Activated naive CD8-positive, alpha-beta T cell treated with anti-CD3 and anti-CD28 coated beads, Interleukin-2, amount 50 U/mL, for 24 hours (primary cell): Measurements from ENCODE around the gene KRI1.

Source experiments
- ATAC-seq: fragments of 150-1000 bp; cut with Tn5 transposase; one replicate; pipeline ENCODE4 v1.10.0; 2021
- DNase-seq: peaks from one replicate; pipeline ENCODE4 v3.0.0; 2021
- H3K27ac Mint-ChIP-seq: one replicate; pipeline ENCODE4 v1.8.0; 2021; ENCODE audit warnings: mild to moderate bottlenecking, mixed read lengths
- H3K27me3 Mint-ChIP-seq: one replicate; pipeline ENCODE4 v1.8.0; 2021; ENCODE audit warnings: mixed read lengths
- H3K36me3 Mint-ChIP-seq: one replicate; pipeline ENCODE4 v1.8.0; 2021; ENCODE audit warnings: low read depth, mixed read lengths
- H3K4me1 Mint-ChIP-seq: one replicate; pipeline ENCODE4 v1.8.0; 2021; ENCODE audit warnings: mixed read lengths
- H3K4me3 Mint-ChIP-seq: one replicate; pipeline ENCODE4 v1.8.0; 2021; ENCODE audit warnings: mild to moderate bottlenecking, moderate library complexity, mixed read lengths
- H3K9me3 Mint-ChIP-seq: one replicate; pipeline ENCODE4 v1.8.0; 2021; ENCODE audit warnings: mixed read lengths

KRI1 gene

GRCh38 chr19:10508707-10509106 lies 57.1 kb downstream of the KRI1 start:
- H3K9me3 Mint-ChIP-seq = no peaks in the 10 kb centered on the region
- peak overlapping the region; percentile 68 for H3K27ac Mint-ChIP-seq
- H3K36me3 Mint-ChIP-seq = no peaks in the 10 kb centered on the region
- ATAC-seq = peak; percentile 67
- peaks cover 13% of the 10 kb centered on the region for H3K27me3 Mint-ChIP-seq
- peak overlapping the region; percentile 43 for H3K4me3 Mint-ChIP-seq
- DNase-seq = no peak
- H3K4me1 Mint-ChIP-seq = peaks cover 18% of the 10 kb centered on the region

GRCh38 chr19:10508036-10508435 lies 57.8 kb downstream of the KRI1 start:
- Mint-ChIP-seq H3K4me3 (no peak overlapping the region), H3K27me3 (peaks cover 7% of the 10 kb centered on the region), H3K4me1 (peaks cover 18% of the 10 kb centered on the region), H3K9me3 (no peaks in the 10 kb centered on the region), H3K36me3 (no peaks in the 10 kb centered on the region), H3K27ac (no peak overlapping the region)
- DNase-seq = no peak
- no peak for ATAC-seq

GRCh38 chr19:10505583-10506229 lies 60.1 kb downstream of the KRI1 start:
- H3K4me1 Mint-ChIP-seq = peaks cover 26% of the 10 kb centered on the region
- H3K27me3 Mint-ChIP-seq = peaks cover 2% of the 10 kb centered on the region
- H3K27ac Mint-ChIP-seq = peak overlapping the region; percentile 14
- DNase-seq = peak; percentile 90
- ATAC-seq = peak; percentile 27
- H3K4me3 Mint-ChIP-seq = peak overlapping the region; percentile 21
- H3K36me3 Mint-ChIP-seq = peaks cover 3% of the 10 kb centered on the region
- H3K9me3 Mint-ChIP-seq = no peaks in the 10 kb centered on the region
